Measurements from ENCODE around the gene SP1.
"Not testable (repeated sequence)": the region's sequence is repeated elsewhere in the genome, so short reads cannot be mapped to it uniquely, and the experiment has no call there.

The SP1 gene

DNA sequence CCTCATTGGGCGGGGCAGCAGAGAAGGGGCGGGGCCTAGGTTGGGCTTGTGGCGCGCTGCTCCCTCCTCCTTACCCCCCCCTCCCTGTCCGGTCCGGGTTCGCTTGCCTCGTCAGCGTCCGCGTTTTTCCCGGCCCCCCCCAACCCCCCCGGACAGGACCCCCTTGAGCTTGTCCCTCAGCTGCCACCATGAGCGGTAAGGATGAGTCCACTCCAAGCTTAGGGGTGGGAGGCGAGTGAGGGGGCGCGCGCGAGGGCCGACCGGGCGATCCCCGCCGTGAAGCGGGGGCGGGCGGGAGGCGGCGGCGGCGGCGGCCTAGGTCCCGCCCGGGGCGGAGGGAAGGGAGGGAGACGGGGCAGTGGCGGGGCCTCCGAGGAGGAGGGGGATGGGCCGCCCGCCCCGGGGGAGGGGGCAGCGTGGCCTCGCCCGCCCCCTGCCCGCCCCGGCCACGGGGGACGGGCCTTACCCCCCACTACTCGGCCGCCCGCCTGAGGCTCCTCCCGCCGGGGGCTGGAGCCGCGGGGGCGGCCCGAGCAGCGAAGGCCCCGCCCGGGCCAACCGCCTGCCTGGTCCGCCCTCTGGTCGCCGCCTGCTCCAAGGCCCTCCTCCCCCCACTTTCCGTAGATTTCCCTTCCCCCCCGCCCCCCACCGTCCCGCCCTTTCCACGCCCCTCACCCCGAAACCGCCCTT, at the start of gene SP1:
SP1 (plus strand) TSS at position 73 of the 690 bp plus-strand sequence; CDS start at position 189, 116 bp downstream.
- peak within 1 kb of the TSS; percentile 61 for H3K4me3 ChIP-seq (ENCODE audit: control insufficient read depth, low read depth, low read length)
- peak; percentile 90 for DNase-seq (ENCODE audit: low read depth)
- TF ChIP-seq, protein P1, sequence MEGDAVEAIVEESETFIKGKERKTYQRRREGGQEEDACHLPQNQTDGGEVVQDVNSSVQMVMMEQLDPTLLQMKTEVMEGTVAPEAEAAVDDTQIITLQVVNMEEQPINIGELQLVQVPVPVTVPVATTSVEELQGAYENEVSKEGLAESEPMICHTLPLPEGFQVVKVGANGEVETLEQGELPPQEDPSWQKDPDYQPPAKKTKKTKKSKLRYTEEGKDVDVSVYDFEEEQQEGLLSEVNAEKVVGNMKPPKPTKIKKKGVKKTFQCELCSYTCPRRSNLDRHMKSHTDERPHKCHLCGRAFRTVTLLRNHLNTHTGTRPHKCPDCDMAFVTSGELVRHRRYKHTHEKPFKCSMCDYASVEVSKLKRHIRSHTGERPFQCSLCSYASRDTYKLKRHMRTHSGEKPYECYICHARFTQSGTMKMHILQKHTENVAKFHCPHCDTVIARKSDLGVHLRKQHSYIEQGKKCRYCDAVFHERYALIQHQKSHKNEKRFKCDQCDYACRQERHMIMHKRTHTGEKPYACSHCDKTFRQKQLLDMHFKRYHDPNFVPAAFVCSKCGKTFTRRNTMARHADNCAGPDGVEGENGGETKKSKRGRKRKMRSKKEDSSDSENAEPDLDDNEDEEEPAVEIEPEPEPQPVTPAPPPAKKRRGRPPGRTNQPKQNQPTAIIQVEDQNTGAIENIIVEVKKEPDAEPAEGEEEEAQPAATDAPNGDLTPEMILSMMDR (conservative IDR thresholded peaks at IDR 0.05; ENCODE audit: control insufficient read depth, insufficient read depth, low read depth, low read length) = no peak

DNA sequence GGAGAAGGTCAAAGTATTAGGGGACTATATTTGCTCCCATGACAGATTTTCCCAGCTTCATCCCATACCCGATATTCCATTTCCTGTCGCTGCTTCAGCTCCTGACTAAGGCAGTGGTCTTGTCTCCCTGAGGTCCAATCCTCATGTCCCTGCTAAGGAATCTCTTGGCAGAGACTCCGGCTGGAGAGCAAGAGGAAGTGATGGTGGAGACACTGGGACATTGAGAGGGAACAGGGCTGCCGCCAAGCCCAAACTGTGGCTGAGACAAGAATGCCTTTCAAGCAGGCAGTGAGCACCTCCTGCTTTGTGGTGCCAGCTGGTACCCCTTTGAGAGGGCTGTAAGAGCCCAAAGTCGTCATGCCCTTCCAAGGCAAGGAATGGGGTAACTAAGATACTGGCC, 49.3 kb upstream of the SP1 start:
- no peak for DNase-seq (ENCODE audit: low read depth)
- TF ChIP-seq, protein P1 (conservative IDR thresholded peaks at IDR 0.05; ENCODE audit: control insufficient read depth, insufficient read depth, low read depth, low read length) = no peak

DNA sequence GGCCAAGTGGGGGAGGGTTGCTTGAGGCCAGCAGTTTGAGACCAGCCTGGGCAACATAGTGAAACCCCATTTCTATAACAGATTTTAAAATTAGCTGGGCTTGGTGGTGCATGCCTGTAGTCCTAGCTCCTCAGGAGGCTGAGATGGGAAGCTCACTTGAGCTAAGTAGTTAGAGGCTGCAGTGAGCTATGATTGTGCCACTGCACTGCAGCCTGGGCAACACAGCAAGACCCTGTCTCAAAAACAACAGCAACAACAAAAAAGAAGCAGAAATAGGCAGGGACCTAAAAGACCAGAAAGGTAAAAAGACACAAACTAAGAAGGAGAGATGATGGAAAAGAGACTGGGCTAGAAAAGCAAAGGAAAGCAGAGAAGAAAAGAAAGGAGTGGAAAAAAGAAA, 47.6 kb upstream of the SP1 start:
- H3K4me3 ChIP-seq (ENCODE audit: control insufficient read depth, low read depth, low read length); DNase-seq (ENCODE audit: low read depth): not testable (repeated sequence)

More for the DNA sequence above, 49.3 kb upstream of the SP1 start:
- H3K4me3 ChIP-seq (ENCODE audit: control insufficient read depth, low read depth, low read length) = no peak overlapping the region

DNA sequence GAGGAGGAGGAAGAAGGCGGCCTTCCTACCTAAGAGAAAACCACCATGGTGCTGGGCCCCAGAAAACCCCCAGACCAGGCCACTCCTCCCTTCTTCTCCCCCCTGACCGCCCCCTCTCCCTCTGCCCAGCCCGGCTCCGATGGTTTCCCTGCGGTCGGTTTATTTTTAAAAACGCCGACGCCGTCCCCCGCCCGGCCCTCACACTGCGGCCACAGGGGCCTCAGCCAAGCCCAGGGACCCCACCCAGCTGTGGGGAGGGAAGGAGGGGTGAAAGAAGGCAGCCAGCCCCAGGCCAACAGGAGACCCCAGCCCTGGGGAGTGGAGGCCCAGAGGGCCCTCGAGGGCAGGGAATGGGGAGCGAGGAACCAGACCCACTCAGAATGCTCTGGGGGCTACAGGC, 47.2 kb upstream of the SP1 start:
- no peak overlapping the region for H3K4me3 ChIP-seq (ENCODE audit: control insufficient read depth, low read depth, low read length)
- TF ChIP-seq, protein P1 (conservative IDR thresholded peaks at IDR 0.05; ENCODE audit: control insufficient read depth, insufficient read depth, low read depth, low read length) = no peak
- no peak for DNase-seq (ENCODE audit: low read depth)

DNA sequence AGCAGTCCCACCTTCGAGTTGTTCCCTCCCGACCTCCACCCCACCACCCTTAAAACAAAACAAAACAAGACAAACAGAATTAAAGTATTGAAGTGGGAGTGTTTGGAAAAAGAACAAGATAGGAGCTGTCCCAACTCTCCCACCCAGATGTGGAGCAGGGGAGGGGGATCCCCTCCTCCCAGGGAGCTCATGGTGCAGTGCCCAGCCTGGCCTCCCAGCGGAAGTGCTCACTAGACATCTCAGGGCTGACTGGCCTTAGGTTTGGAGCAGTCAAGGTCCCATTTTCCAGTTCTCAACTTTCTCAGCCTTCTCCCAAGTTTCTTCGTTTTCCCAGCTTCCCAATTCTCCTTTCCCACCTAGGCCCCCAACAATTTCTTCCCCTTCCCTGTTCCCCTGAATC, 46.7 kb upstream of the SP1 start:
- no peak for DNase-seq (ENCODE audit: low read depth)
- TF ChIP-seq, protein P1 (conservative IDR thresholded peaks at IDR 0.05; ENCODE audit: control insufficient read depth, insufficient read depth, low read depth, low read length) = no peak

DNA sequence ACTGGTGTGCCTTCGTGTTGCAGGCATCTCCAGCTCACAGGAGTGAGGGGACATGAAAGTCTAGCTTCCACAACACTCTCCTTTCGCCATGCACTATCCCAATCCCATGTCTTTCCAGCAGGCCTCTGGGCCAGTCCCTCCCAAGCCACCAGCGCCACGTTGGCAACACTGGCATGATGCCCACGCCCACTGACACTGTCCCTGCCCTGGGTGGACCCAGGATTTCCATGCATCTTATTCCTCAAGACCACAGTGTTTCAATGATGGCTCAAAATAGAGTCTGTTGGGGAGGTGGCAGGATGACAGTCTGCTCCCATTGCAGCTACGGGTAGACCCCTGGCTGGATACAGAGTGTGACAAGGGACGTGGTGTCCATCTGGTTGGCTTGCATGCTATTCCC, 46.1 kb upstream of the SP1 start:
- no peak for DNase-seq (ENCODE audit: low read depth)
- no peak overlapping the region for H3K4me3 ChIP-seq (ENCODE audit: control insufficient read depth, low read depth, low read length)

More for the DNA sequence above, 46.7 kb upstream of the SP1 start:
- no peak overlapping the region for H3K4me3 ChIP-seq (ENCODE audit: control insufficient read depth, low read depth, low read length)

DNA sequence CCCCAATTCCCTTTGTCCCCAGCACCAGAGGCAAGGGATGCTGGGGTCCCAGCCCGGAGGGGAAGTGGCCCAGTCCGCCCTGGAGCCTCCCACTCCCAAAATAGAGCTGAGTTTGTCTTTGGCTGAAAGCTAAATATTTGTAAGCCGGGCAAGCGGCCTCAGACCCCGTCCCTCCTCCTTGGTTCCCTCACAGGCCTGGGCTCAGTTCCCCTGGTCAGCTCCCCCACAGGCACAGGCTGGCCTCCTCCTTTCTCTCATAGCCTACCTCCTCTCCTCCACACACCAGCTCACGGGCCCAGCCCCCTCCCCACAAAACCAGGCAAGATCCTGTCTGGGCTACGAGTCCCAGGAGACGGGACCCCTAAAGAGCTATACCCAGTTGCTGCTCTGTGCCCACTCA, 45.2 kb upstream of the SP1 start:
- TF ChIP-seq, protein P1 (conservative IDR thresholded peaks at IDR 0.05; ENCODE audit: control insufficient read depth, insufficient read depth, low read depth, low read length) = no peak
- H3K4me3 ChIP-seq (ENCODE audit: control insufficient read depth, low read depth, low read length) = no peak overlapping the region
- no peak for DNase-seq (ENCODE audit: low read depth)

More for the DNA sequence above, 46.1 kb upstream of the SP1 start:
- TF ChIP-seq, protein P1 (conservative IDR thresholded peaks at IDR 0.05; ENCODE audit: control insufficient read depth, insufficient read depth, low read depth, low read length) = no peak
